Stimulated activated CD8-positive, alpha-beta memory T cell treated with anti-CD3 and anti-CD28 coated beads, Interleukin-12 subunit alpha, Interleukin-12 subunit beta, amount 100 ng/mL, for 4 hours (primary cell): ENCODE results near the gene MITF.

ENCODE experiments used
- DNase-seq: peaks from one replicate; pipeline ENCODE4 v3.0.0-alpha.2; 2020; ENCODE audit warnings: low read depth

MITF gene

GRCh38 chr3:69838696-69839515, 99.6 kb downstream of the MITF start:
- no peak for DNase-seq

- no peak for DNase-seq
Measured at GRCh38 chr3:69842351-69842750, 103.1 kb downstream of the MITF start.

GRCh38 chr3:69842789-69843188, 103.5 kb downstream of the MITF start:
- no peak for DNase-seq

GRCh38 chr3:69844706-69845105, 105.4 kb downstream of the MITF start:
- no peak for DNase-seq

GRCh38 chr3:69847303-69847702, 108.0 kb downstream of the MITF start:
- DNase-seq, result no peak

- no peak for DNase-seq
Measured at GRCh38 chr3:69848113-69848512, 108.8 kb downstream of the MITF start.

GRCh38 chr3:69850849-69851248, 111.6 kb downstream of the MITF start:
- DNase-seq, result no peak

- DNase-seq, result no peak
Measured at GRCh38 chr3:69853027-69853426, 113.8 kb downstream of the MITF start.

- no peak for DNase-seq
Measured at GRCh38 chr3:69855436-69856162, 116.3 kb downstream of the MITF start.

- DNase-seq, result no peak
Measured at GRCh38 chr3:69856965-69857705, 117.9 kb downstream of the MITF start.

- DNase-seq, result no peak
Measured at GRCh38 chr3:69861556-69861955, 122.3 kb downstream of the MITF start.

- no peak for DNase-seq
Measured at GRCh38 chr3:69864141-69864540, 124.9 kb downstream of the MITF start.

- no peak for DNase-seq
Measured at GRCh38 chr3:69864766-69865165, 125.5 kb downstream of the MITF start.

- DNase-seq, result no peak
Measured at GRCh38 chr3:69865925-69866679, 126.8 kb downstream of the MITF start.

- no peak for DNase-seq
Measured at GRCh38 chr3:69866988-69867720, 127.9 kb downstream of the MITF start.

- no peak for DNase-seq
Measured at GRCh38 chr3:69867941-69868505, 128.8 kb downstream of the MITF start.

- DNase-seq, result no peak
Measured at GRCh38 chr3:69868841-69869420, 129.7 kb downstream of the MITF start.

- no peak for DNase-seq
Measured at GRCh38 chr3:69869643-69870042, 130.4 kb downstream of the MITF start.

GRCh38 chr3:69871251-69871650, 132.0 kb downstream of the MITF start:
- DNase-seq, result no peak

- DNase-seq, result no peak
Measured at GRCh38 chr3:69871868-69872267, 132.6 kb downstream of the MITF start.
